NCI-H1694 treated with DMSO at 0.1 percent for 48 hours (cell line): ENCODE data around the gene PRKCA.

Experiments
- DNase-seq: peaks from one replicate; lab custom pipeline; 2025; lab: John Stamatoyannopoulos, UW

PRKCA gene

DNA sequence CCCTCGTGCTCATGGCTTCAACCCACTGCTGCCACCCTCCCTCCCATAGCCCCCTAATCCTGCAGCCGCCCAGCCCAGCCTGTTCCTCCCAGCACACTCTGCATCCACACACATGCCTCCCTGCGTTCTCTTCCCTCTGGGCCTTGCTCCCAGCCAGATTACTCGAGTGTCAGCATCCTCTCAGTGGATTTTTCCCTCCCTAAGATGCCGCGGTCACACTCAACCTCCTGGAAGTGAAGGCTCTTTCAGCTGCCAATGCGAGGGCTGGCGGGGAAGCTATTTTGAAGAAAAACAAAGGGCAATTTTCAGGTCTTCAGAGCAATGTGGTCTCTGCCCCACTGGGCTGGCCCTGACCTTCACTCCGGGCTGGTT is 509.3 kb downstream of the PRKCA start:
- no peak for DNase-seq

DNA sequence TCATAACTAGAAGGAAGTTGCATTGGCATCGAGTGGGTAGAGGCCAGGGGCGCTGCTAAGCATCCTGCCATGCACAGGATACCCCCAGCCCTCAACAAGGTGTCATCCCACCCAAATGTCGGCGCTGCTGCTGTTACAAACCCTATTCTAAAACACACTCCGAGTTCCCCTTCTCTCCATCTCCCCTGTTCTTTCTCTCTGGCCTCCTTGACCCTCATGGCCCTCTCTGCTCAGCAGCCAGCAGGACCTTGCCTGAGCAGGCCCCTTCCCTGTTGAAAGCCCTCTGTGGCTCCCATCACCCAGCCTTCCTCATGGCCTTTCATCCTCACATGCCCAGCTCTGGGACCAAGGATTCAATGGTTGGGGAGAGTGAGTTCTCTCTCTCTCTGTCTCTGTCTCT is 510.2 kb downstream of the PRKCA start:
- DNase-seq, result no peak

DNA sequence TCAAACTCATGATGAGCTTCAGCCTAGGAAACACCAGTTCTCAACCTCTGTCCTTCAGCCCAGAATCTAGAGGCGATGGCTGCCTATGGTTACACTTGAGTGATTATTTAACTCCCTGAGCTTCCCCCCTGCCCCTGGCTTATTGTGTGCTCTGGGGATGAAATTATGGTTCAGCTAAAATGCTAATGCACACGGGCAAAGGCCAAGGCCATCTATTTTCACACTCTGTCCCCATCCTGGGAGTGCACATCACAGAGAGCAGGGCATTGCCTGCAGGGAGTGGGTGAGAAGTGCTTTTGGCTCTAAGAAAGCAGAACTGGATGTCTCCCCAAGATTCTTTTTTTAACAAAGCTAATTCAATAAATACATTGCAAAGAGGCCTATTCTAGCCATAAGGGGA is 510.9 kb downstream of the PRKCA start:
- no peak for DNase-seq

DNA sequence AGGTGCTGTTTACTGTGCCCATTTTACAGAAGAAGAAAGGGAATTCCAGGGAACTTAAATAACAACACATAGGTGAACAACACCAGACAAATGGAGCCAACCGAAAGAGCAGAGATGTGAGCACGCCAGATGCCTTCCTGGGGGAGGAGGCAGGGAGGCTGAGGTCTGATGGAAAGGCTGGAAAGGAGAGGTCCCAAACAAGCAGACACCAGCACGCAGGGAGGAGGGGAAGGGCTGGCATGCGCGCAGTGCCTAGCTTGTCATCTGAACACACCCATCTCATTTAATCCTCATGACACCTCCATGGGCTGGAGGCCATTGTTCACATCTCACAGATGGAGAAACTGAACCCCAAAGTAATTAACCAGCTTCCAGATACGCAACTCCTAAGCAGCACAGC is 511.6 kb downstream of the PRKCA start:
- DNase-seq, result no peak

DNA sequence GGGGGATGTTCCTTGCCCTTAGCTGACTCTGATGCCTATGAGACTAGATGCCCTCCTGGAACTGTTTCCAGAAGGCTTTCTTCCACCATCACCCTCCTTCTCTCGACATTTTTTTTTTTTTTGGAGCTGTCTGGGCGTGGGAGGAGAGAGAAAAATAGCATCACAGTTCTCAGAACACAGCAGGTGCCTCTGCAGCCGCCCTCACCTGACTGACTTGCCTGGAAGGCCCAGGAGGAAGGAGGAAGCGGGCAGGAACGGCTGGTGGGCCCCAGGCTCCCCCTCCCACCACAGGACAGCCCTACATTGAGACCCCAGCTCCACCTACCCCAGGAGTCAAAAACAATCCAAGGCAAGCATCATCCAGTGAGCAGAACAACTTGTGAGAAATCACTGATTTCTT is 512.2 kb downstream of the PRKCA start:
- DNase-seq, result no peak

DNA sequence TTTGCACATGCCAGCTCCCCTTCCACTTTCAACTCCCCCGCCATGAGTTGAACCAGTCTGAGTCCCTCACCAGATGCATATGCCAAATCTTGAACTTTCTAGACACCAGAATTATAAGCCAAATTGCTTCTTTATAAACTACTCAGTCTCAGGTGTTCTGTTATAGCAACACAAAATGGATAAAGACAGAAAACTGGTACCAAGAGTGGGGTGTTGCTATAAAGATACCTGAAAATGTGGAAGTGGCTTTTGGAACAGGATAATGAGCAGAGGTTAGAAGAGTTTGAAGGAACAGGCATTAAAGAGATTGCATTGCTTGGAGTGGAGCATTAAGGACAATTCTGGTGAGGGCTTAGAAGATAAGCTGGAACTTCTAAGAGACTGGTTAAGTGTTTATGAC is 515.3 kb downstream of the PRKCA start:
- DNase-seq, result no peak

DNA sequence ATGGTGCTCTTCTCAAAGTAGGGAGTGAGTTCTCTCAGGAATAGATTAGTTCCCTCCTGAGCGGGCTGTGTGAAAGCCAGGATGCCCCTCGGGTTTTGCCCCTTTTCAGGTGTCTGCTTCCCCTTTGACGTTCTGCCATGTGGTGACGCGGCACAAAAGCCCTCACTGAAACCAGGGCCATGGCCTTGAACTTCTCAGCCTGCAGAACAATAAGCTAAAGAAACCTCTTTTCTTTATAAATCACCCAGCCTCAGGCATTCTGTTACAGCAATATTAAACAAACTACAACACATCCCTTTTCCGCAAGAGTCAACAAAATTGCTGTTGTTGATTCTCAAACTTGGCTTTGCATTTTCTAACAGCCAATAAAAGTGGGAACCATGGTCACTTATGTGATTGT is 517.1 kb downstream of the PRKCA start:
- no peak for DNase-seq

DNA sequence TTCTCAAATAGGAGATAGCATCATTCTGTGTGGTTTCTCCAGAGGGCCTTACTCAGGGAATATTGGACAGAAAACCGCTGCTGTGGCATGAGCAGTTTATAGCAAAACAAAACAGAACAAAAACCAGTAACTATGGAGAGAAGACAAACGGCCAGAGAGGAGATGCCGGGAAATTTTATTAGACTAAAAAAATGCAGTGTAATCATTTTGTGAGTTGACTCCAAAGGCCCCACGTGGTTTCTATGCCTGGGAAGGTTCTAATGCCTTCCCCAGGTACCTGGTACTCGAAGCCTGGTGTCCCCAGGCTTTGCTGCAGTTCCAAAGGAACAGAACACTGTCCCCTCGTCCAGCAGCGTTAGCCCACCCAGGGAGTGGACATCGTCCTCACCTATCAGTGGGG is 519.6 kb downstream of the PRKCA start:
- no peak for DNase-seq

DNA sequence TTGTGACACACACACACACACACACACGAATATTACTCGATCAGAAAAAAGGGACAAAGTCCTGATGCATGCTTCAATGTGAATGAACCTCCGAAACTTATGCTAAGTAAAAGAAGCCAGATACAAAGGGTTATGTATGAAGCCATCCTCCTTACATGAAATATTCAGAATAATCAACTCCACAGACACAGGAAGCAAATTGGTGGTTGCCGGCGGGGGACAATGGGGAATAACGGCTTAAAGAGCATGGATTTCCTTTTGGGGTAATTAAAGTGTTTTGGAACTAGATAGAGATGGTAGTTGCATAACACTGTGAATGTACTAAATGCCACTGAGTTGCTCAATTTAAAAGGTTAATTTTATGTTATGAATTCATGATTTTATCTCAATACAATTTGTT is 524.4 kb downstream of the PRKCA start:
- DNase-seq, result no peak

DNA sequence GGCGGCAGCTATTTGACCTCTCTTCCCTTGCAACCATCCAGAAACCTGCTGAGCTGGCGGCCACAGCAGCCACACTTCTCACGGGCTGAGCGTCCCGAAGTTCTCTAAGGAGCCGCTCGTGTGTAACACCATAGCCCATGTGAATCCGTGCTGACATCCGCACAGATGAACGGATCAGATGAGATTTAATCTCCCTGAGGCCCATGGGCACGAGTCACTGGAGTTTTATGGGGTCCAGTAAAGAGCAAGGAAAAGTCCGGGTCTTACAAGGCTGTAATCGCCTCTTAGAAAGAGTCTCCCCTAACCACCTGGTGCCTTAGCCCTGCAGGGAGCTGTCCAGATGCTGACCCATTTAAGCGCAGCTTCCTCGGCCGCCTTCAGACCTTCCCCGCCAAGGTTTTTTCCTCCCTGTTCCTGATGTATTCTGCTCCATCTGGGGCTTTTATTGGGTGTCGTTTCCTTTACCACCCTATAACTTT is 527.0 kb downstream of the PRKCA start:
- no peak for DNase-seq

DNA sequence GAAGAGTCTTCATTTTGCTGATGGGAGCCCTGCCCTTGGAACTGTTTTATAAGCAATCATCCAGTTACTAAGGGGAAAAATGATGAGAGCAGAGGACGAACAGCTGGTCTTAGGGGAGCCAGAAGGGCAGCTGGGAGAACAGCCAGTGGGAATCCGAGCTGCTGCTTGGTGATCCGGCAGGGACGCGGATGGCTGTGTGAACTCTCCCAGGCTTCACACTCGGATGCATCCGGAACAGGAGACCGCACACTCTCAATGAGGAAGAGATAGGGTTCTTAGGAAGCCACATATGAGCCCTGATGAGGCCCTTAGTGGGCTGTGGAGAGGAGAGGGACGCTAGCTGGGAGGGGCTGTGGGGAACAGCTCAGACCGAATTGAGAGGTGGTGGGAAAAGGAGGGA is 527.5 kb downstream of the PRKCA start:
- no peak for DNase-seq

DNA sequence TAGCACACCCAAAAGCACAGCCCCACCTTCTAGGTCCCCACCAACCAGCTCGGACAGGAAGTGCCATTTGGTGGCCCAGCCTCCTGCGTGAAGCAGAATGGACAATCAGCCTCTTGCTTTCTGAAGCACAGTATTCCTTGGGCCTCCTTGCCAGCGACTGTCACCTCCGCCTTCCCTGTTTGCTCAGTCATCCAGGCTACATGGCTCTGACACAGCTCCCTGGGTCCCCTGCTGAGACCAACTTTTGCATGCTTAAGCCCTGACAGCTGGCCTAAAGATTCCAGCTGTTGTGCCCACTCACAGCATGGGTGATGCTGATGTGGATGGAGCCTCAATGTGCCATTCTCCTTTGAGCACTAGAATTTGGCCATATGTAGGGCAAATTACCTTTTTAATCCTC is 528.0 kb downstream of the PRKCA start:
- DNase-seq, result no peak

DNA sequence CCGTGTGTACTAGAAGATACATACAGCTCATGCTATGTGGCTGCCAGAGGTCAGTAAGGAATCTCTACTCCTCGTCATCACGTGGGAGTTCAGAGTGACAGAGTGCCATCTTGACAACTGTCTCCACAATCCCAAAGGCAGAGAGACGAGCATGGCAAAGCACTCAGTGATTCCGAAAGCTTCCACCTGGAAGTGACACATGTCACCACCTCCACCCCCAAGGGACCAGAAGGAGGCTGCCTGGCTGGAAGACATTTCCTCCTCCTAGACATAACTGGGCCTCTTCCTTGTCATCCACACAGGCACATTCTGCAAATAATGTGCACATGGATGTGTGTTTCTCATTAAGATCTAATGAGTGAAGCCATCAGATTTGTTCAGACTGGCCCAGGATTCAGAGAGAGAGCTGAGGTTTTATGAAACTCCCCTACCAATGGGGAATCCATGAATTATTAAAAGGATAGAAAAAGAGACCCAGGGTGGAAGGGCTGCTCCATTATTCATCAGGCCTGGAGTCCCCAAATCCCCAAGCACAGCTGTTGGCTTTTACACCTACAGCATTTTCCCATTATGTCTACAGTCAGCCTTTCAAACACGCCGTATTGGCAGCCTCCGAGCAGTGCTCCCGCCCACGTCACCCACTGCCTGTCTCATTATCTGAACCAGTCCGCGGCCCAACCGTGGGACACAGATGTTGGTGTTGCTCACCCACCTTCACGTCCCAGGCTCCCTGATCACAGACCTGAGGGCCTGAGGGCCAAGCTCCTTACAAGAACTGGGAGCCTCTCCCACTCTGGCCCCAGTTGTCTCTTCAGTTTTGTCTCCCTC is 529.2 kb downstream of the PRKCA start:
- DNase-seq, result no peak

DNA sequence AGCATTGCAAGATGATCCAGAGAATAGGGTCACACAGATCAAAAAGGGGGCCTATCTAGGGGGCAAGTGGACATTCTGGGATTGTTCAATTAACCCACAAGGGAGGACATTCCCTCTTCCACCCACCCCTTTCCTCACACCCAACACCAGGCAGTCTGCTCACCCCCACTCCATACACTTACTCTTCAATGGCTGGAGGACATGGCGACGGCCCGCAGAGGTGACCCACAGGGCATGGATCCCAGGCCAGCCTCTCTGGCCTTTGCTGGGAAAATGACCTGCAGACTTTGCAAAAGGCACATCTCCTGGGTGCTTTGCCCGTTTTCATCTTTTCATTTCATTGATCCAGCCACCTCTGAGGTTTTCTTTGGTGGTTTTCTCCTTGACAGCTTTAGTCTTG is 530.8 kb downstream of the PRKCA start:
- DNase-seq, result no peak

DNA sequence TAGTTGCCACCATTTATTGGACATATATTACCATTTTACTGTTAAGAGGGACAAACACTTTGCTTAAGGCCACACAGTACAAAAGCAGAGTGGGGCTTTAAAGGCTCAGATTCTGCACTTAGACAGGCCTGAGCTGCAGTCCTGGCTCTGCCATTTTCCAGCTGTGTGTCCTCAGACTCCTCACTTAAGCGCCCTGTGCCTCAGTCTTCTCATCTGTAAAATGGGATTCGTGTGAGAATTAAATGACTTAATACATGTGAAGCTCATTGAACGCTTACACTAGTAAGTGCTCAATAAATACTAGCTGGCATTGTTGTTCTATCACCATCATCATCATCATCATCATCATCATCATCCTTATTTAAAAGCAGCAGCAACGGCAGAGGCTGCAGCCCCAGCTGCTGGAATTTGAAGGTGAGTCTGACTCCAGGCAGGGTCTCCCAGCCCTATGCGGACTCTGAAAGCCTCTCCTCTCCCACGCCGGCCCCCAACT is 532.1 kb downstream of the PRKCA start:
- DNase-seq, result no peak

DNA sequence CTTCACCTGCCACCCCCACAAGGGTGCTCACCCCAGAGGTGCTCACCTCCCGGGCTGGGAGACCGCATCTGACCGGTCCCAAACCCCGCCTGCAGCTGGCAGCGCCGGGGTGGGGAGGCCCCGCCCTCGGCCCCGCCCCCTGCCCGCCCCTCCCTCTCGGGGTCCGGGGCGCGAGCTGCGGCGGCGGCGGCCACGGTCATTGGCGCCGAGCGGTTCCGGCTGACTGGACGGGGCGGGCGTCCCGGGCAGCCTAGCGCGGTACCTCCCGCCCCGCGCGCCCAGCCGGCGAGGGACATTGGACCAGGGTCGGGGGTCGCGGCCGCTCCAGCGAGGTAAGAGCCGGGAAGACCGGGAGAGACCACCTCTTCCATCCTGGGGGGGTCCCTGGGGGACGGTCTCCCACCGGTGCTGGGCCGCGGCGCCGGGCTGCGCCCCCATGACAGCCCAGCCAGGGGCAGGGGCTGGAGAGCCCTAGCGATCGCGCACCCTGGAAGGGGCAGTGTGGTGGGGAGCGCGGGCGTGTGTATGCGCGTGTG is 532.6 kb downstream of the PRKCA start, which contains the start of gene CACNG5:
Gene CACNG5 (plus strand): TSS at position 199 of the 536 bp plus-strand sequence. CDS start 42,216 bp downstream, outside the sequence.
- DNase-seq, result no peak

DNA sequence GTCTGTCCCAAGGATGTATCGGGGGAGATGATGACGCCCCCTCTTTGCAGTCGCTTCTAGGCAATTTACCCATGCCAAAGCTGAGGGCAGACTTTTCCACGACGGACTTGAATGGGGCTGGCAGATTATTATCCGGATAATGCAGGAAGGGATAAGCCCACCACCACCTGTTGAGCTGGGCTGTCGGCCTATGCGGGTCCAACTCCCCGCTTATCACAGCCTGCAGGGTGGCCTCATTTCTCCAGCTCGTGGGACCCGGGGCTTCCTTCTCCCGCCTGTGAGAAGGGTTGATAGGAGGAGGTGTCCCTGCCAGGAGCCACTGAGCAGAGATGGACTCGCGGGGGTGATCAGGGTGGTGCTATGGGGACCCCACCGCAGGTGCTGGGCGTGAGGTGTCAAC is 533.1 kb downstream of the PRKCA start:
- DNase-seq, result no peak

DNA sequence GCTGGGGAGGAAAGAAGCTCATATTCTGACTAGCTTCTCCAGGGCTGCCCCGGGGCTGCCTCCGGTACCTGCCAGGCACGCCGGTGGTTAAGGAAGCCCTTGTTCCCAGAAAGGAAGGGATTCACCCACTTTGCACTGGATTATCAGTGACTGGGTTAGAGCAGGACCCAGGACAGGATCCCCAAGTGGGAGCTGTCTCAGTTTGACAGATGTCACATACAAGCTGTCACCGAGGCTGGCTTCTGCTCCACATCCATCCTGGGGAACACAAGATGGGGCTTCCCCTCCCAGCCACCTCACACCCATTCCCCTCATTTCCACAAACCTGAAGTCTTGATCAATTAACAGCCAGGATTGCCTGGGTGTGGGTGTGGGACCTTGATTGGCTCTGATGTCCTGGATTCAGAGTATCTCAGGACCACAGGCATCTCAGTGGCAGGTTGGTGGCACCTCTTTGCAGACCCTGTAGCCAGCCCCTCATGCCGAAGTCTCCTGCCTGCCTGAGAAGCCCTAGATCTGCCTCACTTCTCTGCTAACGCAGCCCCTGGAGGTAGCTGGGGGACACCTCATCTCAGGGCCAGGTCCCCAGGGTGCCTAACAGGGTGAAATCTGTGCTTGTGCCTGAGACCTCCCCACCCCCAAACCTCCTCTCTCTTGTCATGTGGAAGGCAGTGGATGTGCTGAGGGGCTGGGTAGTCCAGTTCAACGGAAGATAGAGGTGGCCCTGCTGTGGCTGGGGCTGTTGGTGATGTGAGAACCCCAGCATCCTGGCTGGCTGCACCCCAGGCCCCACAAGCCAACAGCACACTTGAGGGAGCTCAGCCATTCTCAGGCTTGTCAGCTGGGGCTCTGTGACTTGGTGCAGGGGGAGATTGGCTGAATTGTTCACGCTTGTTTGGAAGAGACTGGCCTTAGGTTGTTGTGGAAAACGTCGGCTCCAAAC is 533.9 kb downstream of the PRKCA start:
- no peak for DNase-seq

DNA sequence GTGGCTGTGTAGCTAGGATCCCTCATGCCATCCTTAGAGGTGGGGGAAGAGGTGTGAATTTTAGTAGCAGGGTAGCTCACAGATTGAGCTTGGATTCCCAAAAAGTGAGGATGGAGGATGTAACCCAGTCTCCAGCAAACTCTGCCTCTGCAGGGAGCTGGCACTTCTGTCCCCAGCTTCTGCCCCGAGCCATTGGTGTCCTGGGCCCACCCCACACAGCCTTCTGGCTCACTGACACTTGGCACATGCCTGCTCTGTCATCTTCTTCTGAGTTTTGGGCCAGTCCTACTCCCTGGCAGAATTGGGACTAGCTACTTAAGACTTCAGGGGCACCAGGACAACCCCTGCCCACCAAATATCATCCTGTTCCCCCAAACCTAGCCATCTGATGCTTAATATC is 534.8 kb downstream of the PRKCA start:
- DNase-seq, result no peak

DNA sequence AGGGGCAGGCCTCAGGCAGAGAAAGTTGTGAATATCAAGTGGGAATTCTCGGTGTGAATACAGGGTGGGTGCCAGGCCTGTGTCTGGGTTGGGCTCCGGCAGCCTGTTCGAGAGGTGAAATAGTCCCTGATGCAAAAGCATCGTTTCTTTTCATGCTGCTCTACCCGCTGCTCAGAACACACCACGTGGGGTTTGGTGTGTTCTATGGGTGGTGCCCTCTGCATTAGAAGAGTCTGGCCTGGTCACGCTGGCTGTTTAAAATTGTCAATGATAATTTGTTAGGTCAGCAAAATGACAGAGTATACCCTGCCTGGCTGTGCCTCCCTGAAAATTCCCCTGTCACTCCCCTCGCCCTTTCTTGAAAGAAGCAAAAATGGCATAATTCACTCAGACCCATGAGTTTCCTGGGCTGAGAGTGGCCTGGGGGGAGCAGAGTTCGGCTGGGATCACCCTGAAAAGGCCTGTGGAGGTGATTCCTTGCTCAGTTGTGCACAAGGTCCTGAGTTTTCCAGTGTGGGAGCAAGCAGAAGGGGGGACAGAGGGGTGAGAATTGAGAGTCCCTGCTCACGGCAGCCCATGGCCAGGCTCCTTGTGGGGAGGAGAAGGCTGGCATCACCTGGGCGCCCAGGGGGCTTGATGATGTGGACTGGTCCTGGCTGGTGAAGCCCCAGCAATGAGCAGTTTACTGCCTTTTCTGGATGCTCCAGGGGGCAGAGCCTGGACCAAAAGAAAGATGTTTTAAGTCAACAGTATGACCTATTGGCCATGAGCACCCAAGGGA is 535.7 kb downstream of the PRKCA start:
- DNase-seq, result no peak

DNA sequence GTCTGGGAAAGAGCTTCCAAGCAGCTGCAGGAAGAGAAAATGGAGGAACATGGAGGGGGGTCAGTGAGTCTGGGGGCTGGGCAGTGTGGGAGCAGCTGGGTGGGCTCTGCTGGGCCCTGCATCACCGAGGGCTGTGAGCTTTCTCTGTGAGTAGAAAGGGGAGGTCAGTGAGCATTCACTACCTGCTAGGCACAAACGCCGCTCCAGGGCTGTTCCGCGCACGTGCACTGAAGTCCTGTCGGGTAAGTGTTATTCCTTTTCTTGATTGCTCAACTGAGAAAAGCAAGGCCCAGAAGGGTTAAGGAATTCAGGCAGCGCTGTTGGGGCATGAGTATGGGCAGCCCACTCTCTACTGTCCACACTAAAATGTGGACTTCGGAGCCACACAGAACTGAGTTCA is 537.2 kb downstream of the PRKCA start:
- no peak for DNase-seq

DNA sequence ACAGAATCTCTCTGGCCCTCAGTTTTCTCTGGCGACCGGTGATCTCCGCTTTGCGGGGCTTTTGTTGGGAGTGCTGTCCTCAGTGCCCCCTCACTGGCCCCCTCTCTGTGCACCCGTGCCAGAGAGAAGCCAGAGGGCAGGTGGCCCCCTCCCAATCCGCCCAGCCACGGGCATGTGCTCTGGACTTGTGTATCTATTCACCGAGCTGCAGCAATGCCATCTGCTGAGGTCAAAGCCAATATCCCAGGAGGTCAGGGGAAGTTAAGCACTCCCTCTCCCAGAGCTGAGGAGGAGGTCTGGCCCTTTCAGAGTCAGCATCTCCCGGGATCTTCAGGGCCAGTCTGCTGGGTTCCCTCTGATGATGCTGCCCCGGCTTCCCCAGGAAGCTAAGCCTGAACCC is 537.6 kb downstream of the PRKCA start:
- DNase-seq, result no peak
